ENCODE results near the gene PANK4. TPM values are rescaled to one million over a fixed set of nuclear protein-coding genes. Genes with fewer than 3 reads are reported as not detected.
A peak's percentile ranks its signal among the peaks of the same experiment; 100 is the strongest.

The PANK4 gene
- total and polyA plus RNA-seq, 9 of the 15 experiments (the other 6 are each of a cell fraction or from before 2014, with no cell fraction given) = 0.93 to 55.6 (median 31.5) TPM

DNA sequence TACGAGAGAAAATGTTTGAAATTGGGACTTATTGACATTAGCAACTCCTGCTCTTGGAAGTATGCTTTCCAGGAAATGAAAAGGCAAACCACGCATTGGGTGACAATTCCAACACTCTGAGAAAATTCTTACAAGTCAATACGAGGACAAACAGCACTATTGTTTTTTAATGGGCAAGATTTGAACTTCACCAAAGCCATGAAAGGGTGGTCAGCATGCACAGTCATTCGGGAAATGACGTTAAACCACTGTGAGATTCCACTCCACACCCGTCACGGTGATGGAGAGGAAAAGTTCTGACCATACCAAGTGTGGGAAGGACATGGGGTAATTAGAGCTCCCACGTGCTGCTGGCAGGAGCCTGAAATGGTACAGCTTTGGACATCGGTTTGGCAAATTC lies 48.0 kb upstream of the PANK4 start (continued):
- TF ChIP-seq TFE3 (CRISPR knock-in tag; IDR thresholded peaks at IDR 0.05) (no peak), SIN3B (IDR thresholded peaks at IDR 0.05; ENCODE audit: low read depth) (no peak), AFF1 (IDR thresholded peaks at IDR 0.05; ENCODE audit: low read depth in 1 of 2, partially characterized antibody in 2 of 2) (no peak), TSC22D4 (tag; IDR thresholded peaks at IDR 0.05) (no peak), CHCHD3 (CRISPR knock-in tag; IDR thresholded peaks at IDR 0.05) (no peak), PRDM10 (IDR thresholded peaks at IDR 0.05; ENCODE audit: partially characterized antibody) (peak; percentile 83), CBFA2T2 (conservative IDR thresholded peaks at IDR 0.05) (no peak)
- TF ChIP-seq, protein P1, sequence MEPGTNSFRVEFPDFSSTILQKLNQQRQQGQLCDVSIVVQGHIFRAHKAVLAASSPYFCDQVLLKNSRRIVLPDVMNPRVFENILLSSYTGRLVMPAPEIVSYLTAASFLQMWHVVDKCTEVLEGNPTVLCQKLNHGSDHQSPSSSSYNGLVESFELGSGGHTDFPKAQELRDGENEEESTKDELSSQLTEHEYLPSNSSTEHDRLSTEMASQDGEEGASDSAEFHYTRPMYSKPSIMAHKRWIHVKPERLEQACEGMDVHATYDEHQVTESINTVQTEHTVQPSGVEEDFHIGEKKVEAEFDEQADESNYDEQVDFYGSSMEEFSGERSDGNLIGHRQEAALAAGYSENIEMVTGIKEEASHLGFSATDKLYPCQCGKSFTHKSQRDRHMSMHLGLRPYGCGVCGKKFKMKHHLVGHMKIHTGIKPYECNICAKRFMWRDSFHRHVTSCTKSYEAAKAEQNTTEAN (CRISPR knock-in tag; IDR thresholded peaks at IDR 0.05) = no peak
